Measurements from ENCODE around the gene CYB5D1.
A peak's percentile ranks its signal among the peaks of the same experiment; 100 is the strongest.

CYB5D1 gene

GRCh38 chr17:7835814-7836595 is 21.8 kb upstream of the CYB5D1 start:
- Histone ChIP-seq H2AFZ (ENCODE audit: low read depth, low read length, severe bottlenecking) (peak overlapping the region; percentile 68), H3K9me2 (replicated peaks; ENCODE audit: insufficient read depth, low read length) (no peaks in the 10 kb centered on the region), H4K20me1 (ENCODE audit: low read depth, low read length) (no peaks in the 10 kb centered on the region), H3K4me2 (ENCODE audit: low read depth, low read length, poor library complexity, severe bottlenecking) (peak overlapping the region; percentile 94), H3K27ac (ENCODE audit: low read depth, low read length) (peak overlapping the region; percentile 92), H3K9ac (ENCODE audit: low read length) (peak overlapping the region; percentile 71), H3K79me2 (ENCODE audit: insufficient read depth, low read length) (no peaks in the 10 kb centered on the region), H3K36me3 (ENCODE audit: low read length) (no peaks in the 10 kb centered on the region), H3F3A (ENCODE audit: insufficient read depth) (peaks cover 42% of the 10 kb centered on the region), H3K4me3 (ENCODE audit: insufficient read depth, low read length, poor library complexity, severe bottlenecking) (peak overlapping the region; percentile 81), H3K9me3 (ENCODE audit: insufficient read depth, low read length) (no peaks in the 10 kb centered on the region), H3K27me3 (ENCODE audit: low read length) (no peaks in the 10 kb centered on the region)
- no peak for TF ChIP-seq EZH2phosphoT487 (conservative IDR thresholded peaks at IDR 0.05; ENCODE audit: low read length)
- no peak for TF ChIP-seq CTCF (IDR thresholded peaks at IDR 0.05; ENCODE audit: insufficient read depth, low read length, poor library complexity, severe bottlenecking)

GRCh38 chr17:7836596-7837407 is 21.0 kb upstream of the CYB5D1 start:
- H3K36me3 ChIP-seq (ENCODE audit: low read length) = no peaks in the 10 kb centered on the region
- no peaks in the 10 kb centered on the region for H3K9me2 ChIP-seq (replicated peaks; ENCODE audit: insufficient read depth, low read length)
- H3K9ac ChIP-seq (ENCODE audit: low read length) = peak overlapping the region; percentile 71
- H3K9me3 ChIP-seq (ENCODE audit: insufficient read depth, low read length) = no peaks in the 10 kb centered on the region
- H3F3A ChIP-seq (ENCODE audit: insufficient read depth) = peaks cover 47% of the 10 kb centered on the region
- no peaks in the 10 kb centered on the region for H3K27me3 ChIP-seq (ENCODE audit: low read length)
- no peak for TF ChIP-seq EZH2phosphoT487 (conservative IDR thresholded peaks at IDR 0.05; ENCODE audit: low read length)
- TF ChIP-seq CTCF (IDR thresholded peaks at IDR 0.05; ENCODE audit: insufficient read depth, low read length, poor library complexity, severe bottlenecking) = no peak
- peak overlapping the region; percentile 81 for H3K4me3 ChIP-seq (ENCODE audit: insufficient read depth, low read length, poor library complexity, severe bottlenecking)
- H4K20me1 ChIP-seq (ENCODE audit: low read depth, low read length) = no peaks in the 10 kb centered on the region
- peak overlapping the region; percentile 68 for H2AFZ ChIP-seq (ENCODE audit: low read depth, low read length, severe bottlenecking)
- H3K4me2 ChIP-seq (ENCODE audit: low read depth, low read length, poor library complexity, severe bottlenecking) = peak overlapping the region; percentile 94
- H3K79me2 ChIP-seq (ENCODE audit: insufficient read depth, low read length) = no peaks in the 10 kb centered on the region
- H3K27ac ChIP-seq (ENCODE audit: low read depth, low read length) = peak overlapping the region; percentile 92

- TF ChIP-seq CTCF (IDR thresholded peaks at IDR 0.05; ENCODE audit: insufficient read depth, low read length, poor library complexity, severe bottlenecking) (no peak), EZH2phosphoT487 (conservative IDR thresholded peaks at IDR 0.05; ENCODE audit: low read length) (no peak)
- Histone ChIP-seq H4K20me1 (ENCODE audit: low read depth, low read length) (no peaks in the 10 kb centered on the region), H3K4me3 (ENCODE audit: insufficient read depth, low read length, poor library complexity, severe bottlenecking) (peak overlapping the region; percentile 81), H3K36me3 (ENCODE audit: low read length) (no peaks in the 10 kb centered on the region), H3K9me2 (replicated peaks; ENCODE audit: insufficient read depth, low read length) (no peaks in the 10 kb centered on the region), H3F3A (ENCODE audit: insufficient read depth) (peaks cover 51% of the 10 kb centered on the region), H3K9me3 (ENCODE audit: insufficient read depth, low read length) (no peaks in the 10 kb centered on the region), H3K9ac (ENCODE audit: low read length) (peak overlapping the region; percentile 71), H2AFZ (ENCODE audit: low read depth, low read length, severe bottlenecking) (peak overlapping the region; percentile 44), H3K27ac (ENCODE audit: low read depth, low read length) (peak overlapping the region; percentile 92), H3K4me2 (ENCODE audit: low read depth, low read length, poor library complexity, severe bottlenecking) (peak overlapping the region; percentile 94), H3K27me3 (ENCODE audit: low read length) (no peaks in the 10 kb centered on the region), H3K79me2 (ENCODE audit: insufficient read depth, low read length) (no peaks in the 10 kb centered on the region)
These were observed 20.3 kb upstream of the CYB5D1 start for GRCh38 chr17:7837408-7838088.
